HG03025 (cell line): ENCODE results near the gene SMG6.
"Not testable (repeated sequence)": the region's sequence is repeated elsewhere in the genome, so short reads cannot be mapped to it uniquely, and the experiment has no call there.

Experiments used
- ATAC-seq: cut with Tn5 transposase; IDR thresholded peaks from one replicate; pipeline ENCODE4 v1.9.1; 2021; ENCODE audit warnings: mild to moderate bottlenecking, moderate library complexity; ENCODE audit not compliant: unreplicated experiment, low FRiP score

Gene SMG6

DNA sequence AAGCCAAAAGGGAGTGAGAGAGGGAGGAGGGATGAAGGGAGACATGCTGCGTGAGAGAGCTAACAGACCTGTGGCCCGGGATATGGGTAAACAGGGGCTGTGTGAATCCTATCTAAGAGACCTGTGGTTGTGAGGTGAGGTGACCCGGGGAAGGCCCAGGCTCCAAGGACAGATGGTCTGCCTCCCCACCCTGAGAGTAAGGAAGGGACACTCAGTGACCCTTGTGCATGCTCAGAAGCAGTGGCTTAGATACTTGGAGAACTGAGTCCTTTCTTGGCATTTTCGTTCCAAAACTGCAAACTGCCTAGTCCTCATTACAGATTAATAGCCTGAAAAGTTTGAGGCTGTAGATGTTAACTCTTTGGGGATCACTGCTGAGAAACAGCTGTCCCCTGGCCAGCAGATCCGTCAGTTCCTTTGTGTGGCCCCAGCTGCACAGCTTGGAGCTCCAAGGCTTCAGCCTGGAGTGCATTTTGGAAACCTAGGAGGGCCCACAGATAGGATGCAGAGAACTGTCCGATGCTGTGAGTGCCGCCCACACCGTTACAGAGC lies 121.6 kb downstream of the SMG6 start:
- no peak for ATAC-seq

DNA sequence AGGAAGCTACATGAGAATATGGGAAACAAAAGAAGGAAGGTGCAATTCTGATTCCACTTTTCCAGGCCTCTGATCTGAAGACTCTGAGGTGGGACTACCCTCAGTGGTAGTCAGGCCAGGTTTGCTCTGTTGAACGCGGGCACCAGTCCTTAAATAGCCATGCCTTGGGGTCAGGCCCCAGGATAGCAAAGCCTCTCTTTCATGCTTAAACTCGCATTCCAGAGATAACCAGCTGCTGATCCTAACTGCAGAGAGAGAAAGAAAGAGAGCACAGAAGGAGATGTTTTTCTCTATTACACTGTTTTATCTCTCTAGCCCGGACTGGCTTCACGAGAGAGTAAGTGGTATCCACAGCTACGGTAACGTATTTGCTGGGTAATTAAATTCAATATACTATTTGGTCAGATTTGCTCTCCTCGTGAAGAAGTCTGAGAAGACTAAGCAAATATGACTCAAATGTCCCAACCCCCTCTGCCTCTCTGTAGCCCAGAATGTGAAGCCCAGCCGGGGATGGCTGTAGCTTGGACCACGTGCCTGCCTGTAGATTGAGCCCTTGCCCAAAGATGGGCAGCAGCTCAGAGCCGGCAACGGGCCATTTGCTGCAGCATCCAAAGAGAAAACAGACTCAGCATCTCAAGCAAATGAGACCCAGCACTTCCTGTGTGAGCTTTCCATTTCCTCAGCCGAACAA lies 122.2 kb downstream of the SMG6 start:
- ATAC-seq, result no peak

DNA sequence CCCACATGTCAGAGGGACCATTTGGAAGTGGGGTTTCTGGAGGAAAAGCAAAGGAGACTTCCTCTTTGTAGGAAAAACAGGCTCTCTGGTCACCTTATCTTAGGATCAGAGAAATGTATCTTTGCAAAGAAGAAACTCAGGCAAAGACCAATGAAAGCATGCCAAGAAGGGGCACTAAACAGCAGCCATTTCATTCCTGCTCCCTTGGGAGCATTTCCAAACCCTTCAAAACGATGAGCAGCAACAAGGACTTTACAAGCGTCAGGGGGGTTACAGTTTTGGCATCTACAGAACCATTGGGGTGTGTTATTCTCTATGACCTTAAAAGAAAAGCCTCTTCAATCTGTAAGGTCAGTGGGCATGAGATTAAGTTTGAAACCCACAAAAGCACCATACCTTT lies 122.8 kb downstream of the SMG6 start:
- ATAC-seq, result no peak

DNA sequence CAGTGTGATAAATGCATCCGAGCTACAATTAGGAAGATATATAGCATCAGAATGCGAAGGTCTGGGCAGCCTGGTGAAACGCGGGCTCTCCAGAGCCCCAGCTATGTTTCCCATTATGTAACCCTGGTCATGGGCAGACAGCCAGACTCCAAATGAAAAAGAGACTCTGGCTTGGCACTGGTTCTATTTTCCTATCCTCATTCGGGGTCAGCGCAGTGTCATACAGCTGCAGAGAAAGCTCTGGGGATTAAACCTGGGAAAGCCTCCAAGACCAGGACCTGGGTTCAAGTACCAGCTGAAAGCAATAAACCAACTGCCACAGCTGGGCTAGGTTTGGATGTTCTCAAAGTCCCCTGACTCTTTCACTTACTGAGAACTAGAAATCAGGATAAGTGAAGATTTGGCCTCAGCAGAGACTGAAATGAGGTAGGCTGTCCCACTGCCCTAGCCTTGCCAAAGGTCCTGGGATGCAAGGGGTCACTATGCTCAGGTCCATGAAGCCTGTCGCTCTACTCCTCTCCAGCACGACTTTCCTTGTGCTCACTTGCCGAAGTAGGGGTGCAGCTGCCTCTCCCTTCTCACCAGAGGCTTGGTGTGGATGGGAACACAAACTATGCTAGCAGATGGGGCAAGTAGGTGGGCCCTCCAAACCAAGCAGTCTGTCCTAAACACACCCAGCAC lies 123.8 kb downstream of the SMG6 start:
- no peak for ATAC-seq

DNA sequence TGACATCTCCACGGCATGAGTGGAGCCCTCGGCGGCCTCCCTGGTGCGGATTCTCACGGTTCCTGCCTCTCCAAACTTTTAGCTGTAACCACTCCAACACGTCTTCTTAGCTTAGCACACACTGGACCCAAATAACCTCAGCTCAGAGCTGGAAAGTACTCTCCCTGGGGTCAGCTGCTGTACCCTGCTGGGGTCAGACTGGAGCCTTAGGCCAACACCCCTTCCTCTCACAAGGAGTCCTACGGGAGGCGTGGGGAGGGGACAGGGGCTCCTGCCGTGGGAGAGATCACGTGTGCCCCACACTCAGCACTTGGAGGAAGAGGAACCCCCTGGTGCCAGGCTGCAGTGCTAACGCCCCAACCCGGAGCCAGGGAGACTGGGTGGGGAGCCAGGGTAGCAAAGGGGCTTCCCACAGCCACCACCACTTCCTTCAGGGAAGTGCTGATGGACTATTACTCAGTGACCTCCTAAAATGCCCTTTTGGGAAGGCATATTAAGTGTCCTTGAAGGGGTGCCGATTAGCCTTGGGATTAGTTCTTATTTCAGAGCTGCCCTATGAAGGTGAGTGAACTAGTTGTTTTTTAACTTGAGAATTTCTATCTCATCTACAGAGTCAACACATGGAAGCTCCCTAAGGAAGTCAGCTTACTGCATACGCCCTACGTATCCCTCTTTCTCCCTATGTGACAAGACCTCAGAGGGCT lies 124.6 kb downstream of the SMG6 start:
- no peak for ATAC-seq

DNA sequence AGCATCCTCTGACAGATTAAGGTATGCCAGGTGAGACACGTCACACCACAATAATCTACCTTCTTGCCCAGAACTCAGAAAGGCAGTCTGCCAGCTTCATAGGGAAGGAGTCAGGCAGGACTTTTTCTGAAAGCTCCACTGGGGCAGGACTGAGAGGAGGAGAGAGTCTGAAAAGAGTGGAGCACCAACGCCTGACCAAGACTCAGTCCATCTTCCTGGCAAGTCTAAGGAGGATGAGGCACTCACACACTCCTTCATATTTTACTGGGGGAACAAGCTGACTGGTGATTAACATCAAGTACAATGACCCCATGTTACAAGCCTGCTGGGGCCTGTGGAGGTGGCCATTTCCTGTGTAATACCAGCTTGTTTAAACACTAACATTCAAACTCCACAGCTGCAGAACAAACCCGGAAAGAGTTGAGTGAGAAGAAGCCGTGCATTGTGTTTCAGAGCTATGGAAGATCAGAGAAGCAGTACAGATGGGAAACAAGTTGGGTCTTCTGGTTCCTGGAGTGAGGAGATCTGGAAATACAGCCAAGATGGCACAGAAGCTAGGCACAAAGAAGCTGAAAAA lies 126.3 kb downstream of the SMG6 start:
- no peak for ATAC-seq

DNA sequence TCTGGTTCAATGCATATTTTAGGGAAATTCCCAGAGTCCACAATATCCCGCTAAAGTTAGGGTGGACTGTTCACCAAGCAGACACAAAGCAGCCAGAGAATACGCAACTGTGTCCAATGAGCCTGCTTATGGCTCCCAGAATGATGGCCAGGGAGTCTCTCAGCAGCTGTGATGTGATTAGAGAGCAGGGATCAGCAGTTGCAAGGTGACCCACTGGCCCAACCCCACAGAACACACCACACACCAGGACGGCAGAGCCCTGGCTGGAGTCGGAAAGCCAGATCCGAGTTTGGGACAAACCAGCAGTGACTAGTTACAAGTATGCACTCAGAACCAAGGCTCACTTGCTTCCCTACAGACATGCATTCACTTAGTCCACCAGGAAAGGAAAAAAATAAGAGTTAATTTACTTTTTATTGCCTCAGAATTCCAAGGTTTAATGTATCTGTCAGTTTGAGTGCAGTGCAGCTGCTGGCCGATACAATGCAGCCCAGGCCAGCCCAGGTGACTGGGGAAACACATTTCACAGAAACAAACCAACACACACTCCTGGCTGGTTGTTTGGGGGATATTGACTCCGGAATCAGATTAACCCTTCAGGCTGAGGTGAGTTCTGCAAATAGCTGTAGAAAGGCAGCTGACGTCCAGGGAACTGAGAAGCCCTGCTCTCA lies 127.0 kb downstream of the SMG6 start:
- ATAC-seq, result no peak

DNA sequence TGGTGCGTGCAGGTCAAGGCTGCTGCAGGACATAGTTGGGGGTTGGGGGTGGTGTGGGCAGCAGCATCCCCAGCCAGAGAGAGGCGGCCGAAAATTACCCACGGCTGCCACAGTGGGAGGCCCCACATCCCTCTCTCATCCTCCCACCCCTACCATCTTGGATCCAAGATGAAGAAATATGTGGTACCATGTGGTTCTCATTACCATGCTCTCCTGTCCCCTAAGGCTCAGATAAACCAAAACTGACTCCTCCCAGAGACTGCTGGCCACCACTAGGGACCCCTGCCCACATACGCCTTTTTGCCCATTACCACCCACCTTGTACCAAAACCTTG lies 128.3 kb downstream of the SMG6 start:
- ATAC-seq, result no peak

DNA sequence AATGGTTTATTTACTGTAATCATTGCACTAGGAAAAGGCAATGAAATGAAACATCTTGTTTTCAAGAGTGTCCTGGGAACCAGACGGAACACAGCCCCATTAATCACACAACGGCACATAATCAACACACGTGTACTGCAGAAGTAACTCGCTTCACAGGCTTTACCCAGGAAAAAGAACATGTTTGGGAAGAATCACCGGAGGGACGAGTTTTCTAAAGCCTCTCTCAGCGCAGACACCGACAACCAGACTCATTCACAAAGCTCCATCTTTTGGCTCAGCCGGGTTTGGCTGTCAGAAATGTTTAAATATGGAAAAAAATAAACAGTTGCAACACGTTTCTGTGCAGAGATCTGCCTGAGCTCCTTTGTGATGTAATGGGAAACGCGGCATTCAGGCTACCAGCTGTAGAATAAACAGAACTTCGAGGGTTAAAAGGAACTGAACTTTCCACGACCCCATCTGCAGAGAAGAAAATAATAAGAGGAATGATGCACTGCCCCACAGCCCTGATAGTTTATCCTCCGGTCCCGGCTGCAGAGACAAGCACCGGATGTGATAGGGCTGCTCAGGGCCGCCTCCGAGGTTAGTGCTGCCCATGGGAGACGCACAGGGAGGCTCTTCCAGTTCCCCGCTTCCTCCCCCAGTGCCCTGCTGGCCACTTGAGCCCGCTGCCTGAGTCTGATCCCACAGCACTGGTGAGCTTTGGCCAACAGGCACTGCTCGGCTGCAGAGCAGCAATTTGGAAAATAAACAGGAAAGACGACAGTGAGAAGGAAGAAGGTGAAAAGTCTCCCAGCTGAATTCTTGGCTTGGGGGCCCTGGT lies 128.9 kb downstream of the SMG6 start:
- no peak for ATAC-seq

DNA sequence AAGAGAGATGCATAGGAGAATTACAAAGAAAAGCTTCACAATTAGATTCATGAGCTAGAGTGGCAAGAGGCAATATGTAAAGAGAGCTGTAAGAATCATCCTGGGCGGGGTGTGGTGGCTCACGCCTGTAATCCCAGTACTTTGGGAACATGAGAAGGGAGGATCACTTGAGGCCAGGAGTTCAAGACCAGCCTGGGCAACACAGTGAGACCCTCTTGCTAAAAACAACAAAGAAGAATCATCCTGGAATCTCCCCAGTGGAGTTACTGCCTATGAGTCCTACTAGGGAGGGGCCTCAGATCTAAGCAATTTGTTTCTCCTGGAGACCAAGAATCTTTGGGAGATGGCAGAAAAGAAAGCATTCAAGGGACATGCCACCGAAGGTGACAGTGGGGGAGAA lies 129.6 kb downstream of the SMG6 start:
- ATAC-seq, result no peak

DNA sequence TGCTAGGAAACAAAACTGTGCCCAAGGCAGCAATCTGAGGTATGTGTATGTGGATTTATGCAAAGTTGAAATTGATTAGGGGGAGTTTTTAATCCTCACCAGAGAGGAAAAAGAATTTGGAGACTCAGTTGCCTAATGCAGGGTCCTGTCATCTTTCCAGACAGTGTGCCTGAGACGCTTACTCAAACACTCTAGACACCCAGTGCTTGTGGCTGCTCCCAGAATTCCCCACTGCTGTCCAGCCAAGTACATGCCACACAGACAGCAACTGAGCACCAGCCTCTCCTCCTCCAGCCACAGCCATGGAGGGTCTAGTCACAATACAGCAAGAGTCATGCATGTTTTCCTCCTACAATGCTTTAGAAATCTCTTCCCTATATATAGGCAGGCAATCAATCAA lies 130.6 kb downstream of the SMG6 start:
- no peak for ATAC-seq

DNA sequence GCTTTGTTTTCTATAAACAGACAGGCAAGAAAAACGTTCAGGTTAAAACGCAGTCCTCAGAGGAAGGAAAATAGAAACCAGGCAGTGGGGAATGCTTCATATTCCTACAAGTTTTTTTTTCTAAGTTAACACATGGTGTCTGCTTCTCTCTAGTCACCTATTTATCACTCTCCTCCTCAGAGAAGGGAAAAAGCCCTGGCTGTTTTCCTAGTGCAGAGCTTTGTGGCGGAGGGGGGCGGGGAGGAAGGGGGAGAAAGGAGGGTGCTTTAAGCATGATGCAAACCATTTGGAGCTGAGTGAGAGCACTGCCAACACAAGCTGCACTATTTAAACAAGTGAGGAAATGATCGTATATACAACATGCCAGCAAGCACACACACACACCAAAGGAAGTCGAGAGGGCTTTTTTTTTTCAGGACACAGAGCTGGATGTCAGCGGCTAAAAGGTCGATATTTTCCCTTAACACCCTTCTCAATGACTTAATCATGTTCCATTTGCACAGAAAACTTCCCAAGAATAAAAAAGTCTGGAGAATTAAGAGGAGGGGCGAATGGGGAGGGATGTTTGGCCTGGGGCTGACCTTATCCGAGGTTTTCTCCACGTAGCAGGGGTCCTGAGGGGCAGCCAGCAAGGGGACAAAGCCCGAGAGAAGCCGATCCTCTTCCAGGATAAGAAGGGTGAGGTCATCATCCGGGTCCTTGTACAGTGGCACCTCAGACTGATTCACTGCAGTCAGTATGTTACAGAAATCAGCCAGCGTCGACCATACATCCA lies 131.3 kb downstream of the SMG6 start:
- ATAC-seq, result no peak

DNA sequence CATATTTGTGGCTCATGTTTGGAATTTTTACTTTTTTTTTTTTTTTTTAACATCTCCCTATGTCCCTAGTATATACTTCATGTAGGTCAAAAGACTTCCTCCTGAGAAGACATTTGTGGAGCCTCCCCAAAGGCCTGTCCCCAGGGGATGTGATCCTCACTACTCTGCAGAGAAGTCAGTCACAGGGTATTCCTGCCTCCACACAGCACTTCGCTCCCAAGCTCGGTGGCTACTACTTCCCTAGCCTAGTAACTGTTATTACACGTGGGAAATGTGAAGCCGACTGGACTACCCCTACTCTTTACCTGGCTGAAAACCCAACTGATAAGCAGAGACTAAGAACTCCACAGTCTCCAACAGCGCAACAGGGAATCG lies 131.9 kb downstream of the SMG6 start:
- ATAC-seq, result no peak

DNA sequence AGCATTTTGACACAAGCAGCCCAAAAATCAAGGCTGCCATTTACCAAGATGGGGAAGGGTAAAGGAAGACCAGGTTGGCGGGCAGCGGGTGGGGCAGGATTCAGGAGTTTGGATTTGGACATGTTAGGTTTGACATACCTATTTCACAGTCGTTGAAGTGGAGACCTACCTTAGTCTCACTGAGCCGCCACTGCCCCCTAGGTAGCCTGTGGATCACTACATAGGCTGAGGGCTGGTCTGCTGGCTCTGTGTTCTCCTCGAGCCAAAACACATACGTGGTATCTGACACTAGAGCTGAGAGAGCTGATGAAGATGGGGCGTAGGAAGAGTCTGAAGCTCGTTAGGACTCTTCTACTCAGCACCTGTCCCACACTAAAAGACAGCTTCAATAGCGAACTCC lies 133.6 kb downstream of the SMG6 start:
- ATAC-seq, result no peak

DNA sequence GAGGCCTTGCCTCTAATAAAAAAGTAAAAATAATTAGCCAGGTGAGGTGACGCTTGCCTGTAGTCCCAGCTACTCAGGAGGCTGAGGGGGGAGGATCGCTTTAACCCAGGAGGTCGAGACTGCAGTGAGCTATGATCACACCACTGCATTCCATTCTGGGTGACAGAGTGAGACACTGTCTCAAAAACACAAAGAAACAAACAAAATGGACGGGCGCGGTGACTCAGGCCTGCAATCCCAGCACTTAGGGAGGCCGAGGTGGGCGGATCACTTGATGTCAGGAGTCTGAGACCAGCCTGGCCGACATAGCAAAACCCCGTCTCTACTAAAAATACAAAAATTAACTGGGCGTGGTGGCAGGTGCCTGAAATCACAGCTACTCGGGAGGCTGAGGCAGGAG lies 137.9 kb downstream of the SMG6 start:
- not testable (repeated sequence) for ATAC-seq

DNA sequence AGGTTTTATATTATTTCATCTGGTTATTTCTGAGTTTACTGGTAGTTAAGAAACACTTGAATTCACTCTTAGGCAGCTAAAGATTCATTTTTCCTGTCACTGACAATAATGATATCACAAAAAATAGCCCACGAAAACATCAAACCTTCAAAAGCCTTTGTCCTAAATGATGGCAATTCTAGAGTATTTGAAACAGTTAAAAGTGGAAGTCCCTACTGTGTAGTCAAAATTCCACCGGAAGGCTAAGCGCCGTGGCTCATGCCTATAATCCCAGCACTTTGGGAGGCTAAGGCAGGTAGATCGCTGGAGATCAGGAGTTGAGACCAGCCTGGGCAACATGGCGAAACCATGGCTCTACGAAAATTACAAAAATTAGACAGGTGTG lies 145.2 kb downstream of the SMG6 start:
- ATAC-seq, result no peak

DNA sequence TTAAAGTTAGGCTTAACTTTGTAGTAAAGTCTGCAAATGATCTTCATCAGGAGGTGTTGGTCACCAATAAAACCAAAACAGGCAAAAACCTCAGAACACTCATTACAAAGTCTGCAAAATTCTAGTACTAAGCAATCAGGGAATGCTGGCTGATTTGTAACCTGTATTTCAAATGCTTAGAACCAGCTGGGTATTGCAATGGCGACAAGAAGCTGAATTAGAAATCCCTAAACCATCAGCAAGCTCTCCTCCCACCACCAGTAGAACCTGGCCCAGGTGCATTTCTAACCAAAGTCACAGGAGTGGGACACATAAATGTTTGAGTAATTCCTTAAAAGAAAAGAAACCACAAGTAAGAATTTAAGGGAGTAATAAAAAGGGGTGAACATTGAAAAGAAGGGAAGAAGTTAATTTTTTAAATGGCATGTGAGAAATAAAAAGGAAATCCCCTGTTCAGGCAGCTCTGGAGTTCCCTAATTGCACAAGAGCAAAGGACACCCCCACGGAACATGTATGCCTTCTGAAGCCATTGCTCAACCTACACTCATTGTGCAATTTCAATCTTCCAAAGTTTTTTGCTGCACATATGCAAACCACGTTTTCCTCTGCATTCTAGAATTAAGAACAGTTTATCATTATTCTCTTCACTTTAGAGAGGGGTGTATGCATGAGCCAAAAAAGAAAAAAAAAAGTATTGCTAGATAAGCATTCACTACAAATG lies 145.8 kb downstream of the SMG6 start:
- ATAC-seq, result no peak

DNA sequence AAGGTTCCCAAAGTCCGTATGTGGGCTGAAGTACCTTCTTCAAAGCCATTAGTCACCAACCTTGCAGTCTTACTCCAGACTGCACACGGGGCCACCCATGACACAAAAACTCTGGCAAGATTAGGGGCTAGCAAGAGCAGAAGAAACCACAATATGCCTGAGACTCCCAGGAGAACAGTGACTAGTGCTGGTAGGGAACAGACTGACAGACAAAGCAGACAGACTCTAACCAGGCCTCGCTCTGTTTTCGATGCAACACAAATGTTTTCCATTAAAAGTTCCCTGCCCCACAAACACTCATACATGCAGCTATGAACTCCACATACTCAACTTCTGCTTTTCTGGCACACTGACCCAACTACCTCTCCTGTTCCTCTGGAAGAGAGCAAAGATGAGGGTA lies 146.5 kb downstream of the SMG6 start:
- ATAC-seq, result no peak

DNA sequence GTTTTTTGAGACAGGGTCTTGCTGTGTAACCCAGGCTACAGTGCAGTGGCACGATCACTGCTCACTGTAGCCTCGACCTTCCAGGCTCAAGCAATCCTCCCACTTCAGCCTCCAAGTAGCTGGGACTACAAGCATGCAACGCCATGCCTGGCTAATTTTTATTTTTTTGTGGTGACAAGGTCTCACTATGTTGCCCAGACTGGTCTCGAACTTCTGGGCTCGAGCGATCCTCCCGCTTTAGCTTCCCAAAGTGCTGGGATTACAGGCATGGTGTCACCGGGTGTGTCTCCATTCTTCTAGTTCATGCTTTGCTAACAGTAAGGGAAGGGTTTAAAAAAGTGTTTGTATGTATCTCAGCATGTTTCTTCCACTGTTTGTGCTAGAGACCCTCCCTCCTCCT lies 146.9 kb downstream of the SMG6 start:
- ATAC-seq, result no peak
